ENCODE data around the gene ECEL1.

DNA sequence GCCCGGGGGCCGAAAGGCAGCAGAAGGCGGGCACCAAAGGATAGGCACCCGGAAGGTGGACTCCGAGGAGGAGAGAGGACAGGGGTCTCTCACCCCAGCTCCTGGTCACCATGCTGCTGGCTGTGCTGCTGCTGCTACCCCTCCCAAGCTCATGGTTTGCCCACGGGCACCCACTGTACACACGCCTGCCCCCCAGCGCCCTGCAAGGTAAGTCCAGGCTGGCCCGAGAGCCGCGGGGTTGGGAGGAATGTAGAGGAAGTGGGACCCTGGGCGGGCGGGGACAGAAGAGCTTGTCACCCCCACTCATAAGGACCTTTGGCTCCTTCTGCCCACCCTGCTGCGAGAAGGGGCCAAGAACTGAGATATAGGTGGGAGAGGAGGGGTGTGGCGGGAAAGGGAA, 32.9 kb upstream of the ECEL1 start:
- TF ChIP-seq, protein P1, sequence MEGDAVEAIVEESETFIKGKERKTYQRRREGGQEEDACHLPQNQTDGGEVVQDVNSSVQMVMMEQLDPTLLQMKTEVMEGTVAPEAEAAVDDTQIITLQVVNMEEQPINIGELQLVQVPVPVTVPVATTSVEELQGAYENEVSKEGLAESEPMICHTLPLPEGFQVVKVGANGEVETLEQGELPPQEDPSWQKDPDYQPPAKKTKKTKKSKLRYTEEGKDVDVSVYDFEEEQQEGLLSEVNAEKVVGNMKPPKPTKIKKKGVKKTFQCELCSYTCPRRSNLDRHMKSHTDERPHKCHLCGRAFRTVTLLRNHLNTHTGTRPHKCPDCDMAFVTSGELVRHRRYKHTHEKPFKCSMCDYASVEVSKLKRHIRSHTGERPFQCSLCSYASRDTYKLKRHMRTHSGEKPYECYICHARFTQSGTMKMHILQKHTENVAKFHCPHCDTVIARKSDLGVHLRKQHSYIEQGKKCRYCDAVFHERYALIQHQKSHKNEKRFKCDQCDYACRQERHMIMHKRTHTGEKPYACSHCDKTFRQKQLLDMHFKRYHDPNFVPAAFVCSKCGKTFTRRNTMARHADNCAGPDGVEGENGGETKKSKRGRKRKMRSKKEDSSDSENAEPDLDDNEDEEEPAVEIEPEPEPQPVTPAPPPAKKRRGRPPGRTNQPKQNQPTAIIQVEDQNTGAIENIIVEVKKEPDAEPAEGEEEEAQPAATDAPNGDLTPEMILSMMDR (IDR thresholded peaks at IDR 0.05; ENCODE audit: poor library complexity), result no peak
- TF ChIP-seq EZH2 (IDR thresholded peaks at IDR 0.05; ENCODE audit: borderline replicate concordance), result no peak
